Spleen (tissue), 11 donors: ENCODE data around the gene IL31RA. TPM values are rescaled to one million over a fixed set of nuclear protein-coding genes. Genes with fewer than 3 reads are reported as not detected.

Source experiments
- DNase-seq: peaks from one replicate; pipeline ENCODE4 v3.0.0-alpha.2; 2020
- H3K27ac ChIP-seq, 8 donors: fragments of 200-600 bp; sonication (generic) in 7 of 8; 1 replicate in 4 of 8; 2 replicates in 4 of 8; pipeline versions ENCODE4 v1.5.0 to v1.8.0; 2016 to 2021; ENCODE audit warnings: inconsistent platforms in 4 of 8, mild to moderate bottlenecking in 4 of 8, moderate library complexity in 1 of 8
- H3K27me3 ChIP-seq, 7 donors: fragments of 200-600 bp; sonication (generic) in 6 of 7; replicated peaks in 1 of 7; 1 replicate in 4 of 7; 2 replicates in 3 of 7; pipeline versions ENCODE4 v1.5.0 to v1.8.0; 2016 to 2021; ENCODE audit warnings: inconsistent platforms in 3 of 7, mild to moderate bottlenecking in 1 of 7
- H3K36me3 ChIP-seq, 6 donors: fragments of 200-600 bp; sonication (generic) in 5 of 6; 1 replicate in 4 of 6; 2 replicates in 2 of 6; pipeline versions ENCODE4 v1.5.0 to v1.8.0; 2016 to 2021; ENCODE audit warnings: inconsistent platforms in 2 of 6
- H3K4me1 ChIP-seq, 6 donors: fragments of 200-600 bp; sonication (generic) in 5 of 6; 1 replicate in 3 of 6; 2 replicates in 3 of 6; pipeline versions ENCODE4 v1.5.0 to v1.8.0; 2016 to 2021; ENCODE audit warnings: inconsistent platforms in 3 of 6
- H3K4me3 ChIP-seq, 8 donors: fragments of 200-600 bp; sonication (generic) in 7 of 8; 1 replicate in 4 of 8; 2 replicates in 4 of 8; pipeline versions ENCODE4 v1.5.0 to v1.8.0; 2016 to 2021; ENCODE audit warnings: inconsistent platforms in 4 of 8, mild to moderate bottlenecking in 4 of 8, moderate library complexity in 2 of 8
- H3K9me3 ChIP-seq, 8 donors: fragments of 200-600 bp; sonication (generic) in 7 of 8; 1 replicate in 4 of 8; 2 replicates in 4 of 8; pipeline versions ENCODE4 v1.5.0 to v1.8.0; 2016 to 2021; ENCODE audit warnings: inconsistent platforms in 4 of 8
- CTCF ChIP-seq, 11 experiments: fragments of 200-600 bp in 7 of 11; fragments of 450-650 bp in 4 of 11; sonication (generic) in 4 of 11; IDR thresholded peaks in 8 of 11; conservative IDR thresholded peaks in 3 of 11; 1 replicate in 7 of 11; 2 replicates in 4 of 11; pipeline versions ENCODE4 v1.4.0 to v1.8.0; 2016 to 2021; ENCODE audit warnings: antibody characterized with exemption in 11 of 11, inconsistent platforms in 4 of 11, mild to moderate bottlenecking in 1 of 11
- POLR2A ChIP-seq, 3 donors: fragments of 450-650 bp; IDR thresholded peaks; one replicate each; pipeline ENCODE4 v1.5.1; 2017; ENCODE audit warnings: antibody characterized with exemption in 3 of 3, mild to moderate bottlenecking in 1 of 3
- POLR2AphosphoS5 ChIP-seq, 3 donors: sonication (generic); formaldehyde crosslinking; IDR thresholded peaks; one replicate each; pipeline ENCODE4 v1.5.1; 2017; ENCODE audit warnings: antibody characterized with exemption in 3 of 3
- WGBS, 5 donors: extraction: QIAGEN DNeasy Blood & Tissue Kit in 3 of 5; methylation state at CpG; one replicate each; pipeline versions ENCODE4 v1.1.5 to v1.1.7; 2013 to 2018; 5-methylcytosine and 5-hydroxymethylcytosine counted together
- intact Hi-C: fragments of 100-400 bp; cut with DNase I; formaldehyde crosslinking; loops from one replicate; pipeline ENCODE4 v1.15.0; 2023; ENCODE audit warnings: low total_unique reads
- polyA plus RNA-seq, 3 donors: library from polyadenylated mRNA; stranded (reverse); fragments of 200-250 nt; gene quantifications; one replicate each; pipeline ENCODE4 v1.2.1, GENCODE V29; 2013
- total RNA-seq, 7 donors: library from RNA; depleted of rRNA in 3 of 7; stranded (reverse); fragments of >200 nt in 3 of 7; fragmentation: NEBNext Ultra II Directional in 4 of 7; extraction: Animal tissue kit (Norgen Biotek cat#: 25700) in 4 of 7; gene quantifications; one replicate each; pipeline versions ENCODE4 v1.1.0 to v1.2.1, GENCODE V29; 2016 to 2021
- donor health status: healthy with polysubstance abuse.
- donor health status: DM: no; HTN: no; CAD: no; lungs with moderate emphysema.
- donor health status: DM: no; HTN: no; CAD: no.
- donor health status: Bipolar disorder and iron deficiency.
- donor health status: healthy.
- donor health status: DM: no; HTN: no; CAD: no.
- donor health status: DM: yes; HTN: yes; CAD: no.

IL31RA gene
- total and polyA plus RNA-seq, 10 donors, result 0.02 to 0.20 (median 0.03) TPM; not detected in 7

- 94 to 98% (median 97%) methylated on average over 3 of the region's 3 CpGs for whole genome bisulfite sequencing, 5 donors
- Histone ChIP-seq H3K27ac (no peak overlapping the region), H3K27me3 (no peaks in the 10 kb centered on the region), H3K36me3 (no peaks in the 10 kb centered on the region), H3K4me1 (peaks cover 0 to 19% (median 10%) of the 10 kb centered on the region in 6 donors), H3K4me3 (no peak overlapping the region), H3K9me3 (no peaks in the 10 kb centered on the region)
- no peak for DNase-seq
- intact Hi-C loops, result no loop called here
- TF ChIP-seq POLR2AphosphoS5 (IDR thresholded peaks at IDR 0.05), result no peak
- TF ChIP-seq CTCF (IDR thresholded peaks at IDR 0.05 in 8 of 11, conservative IDR thresholded peaks at IDR 0.05 in 3 of 11), result no peak
- no peak for TF ChIP-seq POLR2A (IDR thresholded peaks at IDR 0.05)
Measured at GRCh38 chr5:55925181-55925580, 74.0 kb downstream of the IL31RA start.

DNA sequence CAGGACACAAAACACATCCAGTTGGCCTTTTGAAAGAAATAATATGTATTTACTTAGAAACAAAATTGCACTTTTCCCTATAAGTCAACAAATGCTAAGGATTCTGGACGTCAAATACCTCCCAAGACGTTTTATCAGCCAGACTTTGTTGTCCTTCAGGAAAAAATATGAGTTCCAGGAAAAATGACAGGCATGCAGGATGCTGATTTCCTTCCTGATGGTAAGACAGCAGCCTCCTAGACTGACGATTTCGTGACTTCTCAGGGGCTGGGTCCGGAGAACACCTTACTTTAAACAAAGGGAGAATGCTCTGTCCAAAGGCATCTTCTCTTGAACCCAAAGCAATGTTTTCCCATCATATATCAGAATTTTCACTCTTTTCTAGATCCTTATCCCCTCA is 74.6 kb downstream of the IL31RA start:
- intact Hi-C loops, result no loop called here
- no peaks in the 10 kb centered on the region for H3K27me3 ChIP-seq
- TF ChIP-seq POLR2A (IDR thresholded peaks at IDR 0.05), result no peak
- TF ChIP-seq POLR2AphosphoS5 (IDR thresholded peaks at IDR 0.05), result no peak
- TF ChIP-seq CTCF (IDR thresholded peaks at IDR 0.05 in 8 of 11, conservative IDR thresholded peaks at IDR 0.05 in 3 of 11), result no peak
- H3K4me3 ChIP-seq, result no peak overlapping the region
- H3K4me1 ChIP-seq, result peaks cover 0 to 19% (median 10%) of the 10 kb centered on the region in 6 donors
- no peaks in the 10 kb centered on the region for H3K9me3 ChIP-seq
- no peak overlapping the region for H3K27ac ChIP-seq
- no peaks in the 10 kb centered on the region for H3K36me3 ChIP-seq
- WGBS, 5 donors, result 67 to 76% (median 73%) methylated on average over 5 of the region's 5 CpGs
- no peak for DNase-seq

DNA sequence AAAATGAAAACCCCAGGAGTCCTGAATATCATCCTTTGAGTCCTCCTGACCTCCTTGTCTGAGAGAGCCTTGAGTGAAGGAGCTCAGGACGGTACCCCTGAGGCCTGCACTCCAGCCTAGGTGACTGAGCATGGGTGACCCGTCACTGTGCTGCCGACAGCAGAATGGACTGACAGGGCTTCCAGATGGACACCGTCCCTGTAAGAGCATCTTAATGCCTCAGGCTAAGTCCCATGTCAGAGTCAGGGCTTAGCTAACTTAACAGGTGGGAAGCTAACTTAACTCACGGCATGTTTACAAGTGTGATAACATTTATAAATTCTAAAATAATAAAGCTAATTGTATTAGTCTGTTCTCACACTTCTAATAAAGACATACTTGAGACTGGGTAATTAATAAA is 75.3 kb downstream of the IL31RA start:
- DNase-seq, result no peak
- peaks cover 0 to 19% (median 10%) of the 10 kb centered on the region in 6 donors for H3K4me1 ChIP-seq
- H3K27ac ChIP-seq, result no peak overlapping the region
- no peaks in the 10 kb centered on the region for H3K36me3 ChIP-seq
- 88 to 94% (median 93%) methylated on average over 5 of the region's 5 CpGs for WGBS, 5 donors
- H3K4me3 ChIP-seq, result no peak overlapping the region
- no peaks in the 10 kb centered on the region for H3K9me3 ChIP-seq
- no peak for TF ChIP-seq POLR2A (IDR thresholded peaks at IDR 0.05)
- no peak for TF ChIP-seq CTCF (IDR thresholded peaks at IDR 0.05 in 8 of 11, conservative IDR thresholded peaks at IDR 0.05 in 3 of 11)
- no peak for TF ChIP-seq POLR2AphosphoS5 (IDR thresholded peaks at IDR 0.05)
- intact Hi-C loops, result no loop called here
- no peaks in the 10 kb centered on the region for H3K27me3 ChIP-seq

DNA sequence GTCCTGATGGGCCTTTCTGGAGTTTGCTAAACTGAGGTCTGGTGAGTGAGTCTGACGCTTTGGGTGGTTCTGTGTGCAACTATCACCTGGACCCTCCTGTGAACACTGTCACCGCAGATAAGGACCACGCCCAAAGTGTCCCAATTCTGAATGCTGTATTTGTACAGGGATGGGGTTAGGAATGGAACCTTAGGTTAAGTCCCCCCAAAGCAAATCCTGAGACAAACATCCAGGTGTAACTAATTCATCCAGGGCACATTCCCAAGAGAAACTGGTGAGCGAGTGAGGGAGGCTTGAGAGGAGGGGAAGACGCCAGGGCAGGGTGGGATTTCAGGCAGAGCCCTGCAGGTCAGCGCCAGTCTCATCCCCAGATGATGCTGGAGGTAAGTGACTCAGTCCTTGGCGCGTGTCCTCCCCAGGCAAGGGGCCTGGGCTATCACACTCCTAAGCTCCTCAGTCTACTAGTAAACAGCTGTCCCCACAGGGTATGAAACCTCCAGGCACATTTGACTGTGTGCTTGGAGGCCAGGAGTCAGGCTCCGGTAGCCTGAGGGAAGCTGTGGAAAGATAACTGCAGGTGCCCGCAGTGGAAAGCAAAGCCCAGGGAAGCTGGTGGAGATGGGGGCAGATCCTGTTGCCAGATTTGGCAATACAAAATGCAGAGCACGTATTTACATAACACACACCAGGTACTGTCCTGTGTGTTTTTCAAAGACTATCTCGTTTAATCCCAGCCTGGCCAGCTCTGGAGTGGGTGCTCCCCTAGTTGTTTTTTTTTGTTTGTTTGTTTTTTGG is 76.9 kb downstream of the IL31RA start:
- no peaks in the 10 kb centered on the region for H3K36me3 ChIP-seq
- WGBS, 5 donors, result 90 to 98% (median 90%) methylated on average over 12 of the region's 12 CpGs
- H3K4me1 ChIP-seq, result peaks cover 0 to 14% (median 7%) of the 10 kb centered on the region in 6 donors
- H3K27me3 ChIP-seq, result no peaks in the 10 kb centered on the region
- no peaks in the 10 kb centered on the region for H3K9me3 ChIP-seq
- no peak for DNase-seq
- TF ChIP-seq POLR2AphosphoS5 (IDR thresholded peaks at IDR 0.05), result no peak
- TF ChIP-seq POLR2A (IDR thresholded peaks at IDR 0.05), result no peak
- TF ChIP-seq CTCF (IDR thresholded peaks at IDR 0.05 in 8 of 11, conservative IDR thresholded peaks at IDR 0.05 in 3 of 11), result no peak
- intact Hi-C loops, result no loop called here
- no peak overlapping the region for H3K4me3 ChIP-seq
- no peak overlapping the region for H3K27ac ChIP-seq
